Measurements from ENCODE around the gene HAUS3. TPM values are rescaled to one million over a fixed set of nuclear protein-coding genes. Genes with fewer than 3 reads are reported as not detected.

The HAUS3 gene
- total and polyA plus RNA-seq, 2 experiments from 2014 or later = 21.4 to 36.0 TPM

DNA sequence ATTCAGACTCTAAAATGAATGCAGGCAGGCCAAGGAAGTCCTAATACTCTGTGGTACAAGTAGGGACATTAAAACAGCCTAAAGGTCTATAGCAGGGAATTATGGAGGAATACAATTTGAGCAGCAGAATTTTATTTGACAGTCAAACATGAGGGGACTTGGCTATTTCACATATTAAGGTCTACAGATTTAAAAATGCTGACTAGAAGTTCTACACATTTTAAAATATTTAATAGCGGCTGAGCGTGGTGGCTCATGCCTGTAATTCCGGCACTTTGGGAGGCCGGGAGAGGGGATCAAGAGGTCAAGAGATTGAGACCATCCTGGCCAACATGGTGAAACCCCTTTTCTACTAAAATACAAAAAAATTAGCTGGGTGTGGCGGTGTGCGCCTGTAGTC lies 10.8 kb downstream of the HAUS3 start:
- Histone ChIP-seq H4K20me1 (replicated peaks; ENCODE audit: insufficient read depth) (peaks cover 4% of the 10 kb centered on the region; the same call in 1 of the 2 replicates), H3K27me3 (ENCODE audit: insufficient read depth) (no peaks in the 10 kb centered on the region), H3K9me2 (ENCODE audit: insufficient read depth) (no peaks in the 10 kb centered on the region), H3K4me1 (ENCODE audit: insufficient read depth) (no peaks in the 10 kb centered on the region), H3K79me2 (replicated peaks; ENCODE audit: insufficient read depth) (0 out of 2 replicates have a peak, but pooled peaks cover 5% of the 10 kb centered on the region), H2AFZ (no peak overlapping the region), H3K36me3 (ENCODE audit: insufficient read depth) (peaks cover 15% of the 10 kb centered on the region; the same call in 1 of the 2 replicates), H3F3A (replicated peaks; ENCODE audit: low read depth) (no peaks in the 10 kb centered on the region), H3K4me3 (no peak overlapping the region), H3K4me2 (no peak overlapping the region), H3K27ac (ENCODE audit: low read depth) (no peak overlapping the region)
- Mint-ChIP-seq H3K9me3 (no peaks in the 10 kb centered on the region), H3K27me3 (ENCODE audit: insufficient read depth, low read depth, poor library complexity) (no peaks in the 10 kb centered on the region), H3K36me3 (ENCODE audit: low read depth) (peaks cover 9% of the 10 kb centered on the region; the same call in 2 of the 3 replicates), H3K4me3 (no peak overlapping the region), H3K4me1 (peaks cover 5% of the 10 kb centered on the region; the same call in 2 of the 3 replicates), H3K27ac (no peak overlapping the region)
- DNase-seq (ENCODE audit: low spot score) (no peak), ATAC-seq (no peak)
- TF ChIP-seq, protein P1, sequence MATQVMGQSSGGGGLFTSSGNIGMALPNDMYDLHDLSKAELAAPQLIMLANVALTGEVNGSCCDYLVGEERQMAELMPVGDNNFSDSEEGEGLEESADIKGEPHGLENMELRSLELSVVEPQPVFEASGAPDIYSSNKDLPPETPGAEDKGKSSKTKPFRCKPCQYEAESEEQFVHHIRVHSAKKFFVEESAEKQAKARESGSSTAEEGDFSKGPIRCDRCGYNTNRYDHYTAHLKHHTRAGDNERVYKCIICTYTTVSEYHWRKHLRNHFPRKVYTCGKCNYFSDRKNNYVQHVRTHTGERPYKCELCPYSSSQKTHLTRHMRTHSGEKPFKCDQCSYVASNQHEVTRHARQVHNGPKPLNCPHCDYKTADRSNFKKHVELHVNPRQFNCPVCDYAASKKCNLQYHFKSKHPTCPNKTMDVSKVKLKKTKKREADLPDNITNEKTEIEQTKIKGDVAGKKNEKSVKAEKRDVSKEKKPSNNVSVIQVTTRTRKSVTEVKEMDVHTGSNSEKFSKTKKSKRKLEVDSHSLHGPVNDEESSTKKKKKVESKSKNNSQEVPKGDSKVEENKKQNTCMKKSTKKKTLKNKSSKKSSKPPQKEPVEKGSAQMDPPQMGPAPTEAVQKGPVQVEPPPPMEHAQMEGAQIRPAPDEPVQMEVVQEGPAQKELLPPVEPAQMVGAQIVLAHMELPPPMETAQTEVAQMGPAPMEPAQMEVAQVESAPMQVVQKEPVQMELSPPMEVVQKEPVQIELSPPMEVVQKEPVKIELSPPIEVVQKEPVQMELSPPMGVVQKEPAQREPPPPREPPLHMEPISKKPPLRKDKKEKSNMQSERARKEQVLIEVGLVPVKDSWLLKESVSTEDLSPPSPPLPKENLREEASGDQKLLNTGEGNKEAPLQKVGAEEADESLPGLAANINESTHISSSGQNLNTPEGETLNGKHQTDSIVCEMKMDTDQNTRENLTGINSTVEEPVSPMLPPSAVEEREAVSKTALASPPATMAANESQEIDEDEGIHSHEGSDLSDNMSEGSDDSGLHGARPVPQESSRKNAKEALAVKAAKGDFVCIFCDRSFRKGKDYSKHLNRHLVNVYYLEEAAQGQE (IDR thresholded peaks at IDR 0.05; ENCODE audit: unreplicated experiment) = no peak
- TF ChIP-seq STAT1 (IDR thresholded peaks at IDR 0.05; ENCODE audit: unreplicated experiment) (no peak), NANOG (IDR thresholded peaks at IDR 0.05; ENCODE audit: borderline replicate concordance) (no peak), EZH2 (IDR thresholded peaks at IDR 0.05; ENCODE audit: low read depth, unreplicated experiment) (no peak)
- TF ChIP-seq, protein P2, sequence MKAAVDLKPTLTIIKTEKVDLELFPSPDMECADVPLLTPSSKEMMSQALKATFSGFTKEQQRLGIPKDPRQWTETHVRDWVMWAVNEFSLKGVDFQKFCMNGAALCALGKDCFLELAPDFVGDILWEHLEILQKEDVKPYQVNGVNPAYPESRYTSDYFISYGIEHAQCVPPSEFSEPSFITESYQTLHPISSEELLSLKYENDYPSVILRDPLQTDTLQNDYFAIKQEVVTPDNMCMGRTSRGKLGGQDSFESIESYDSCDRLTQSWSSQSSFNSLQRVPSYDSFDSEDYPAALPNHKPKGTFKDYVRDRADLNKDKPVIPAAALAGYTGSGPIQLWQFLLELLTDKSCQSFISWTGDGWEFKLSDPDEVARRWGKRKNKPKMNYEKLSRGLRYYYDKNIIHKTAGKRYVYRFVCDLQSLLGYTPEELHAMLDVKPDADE (IDR thresholded peaks at IDR 0.05) = no peak

DNA sequence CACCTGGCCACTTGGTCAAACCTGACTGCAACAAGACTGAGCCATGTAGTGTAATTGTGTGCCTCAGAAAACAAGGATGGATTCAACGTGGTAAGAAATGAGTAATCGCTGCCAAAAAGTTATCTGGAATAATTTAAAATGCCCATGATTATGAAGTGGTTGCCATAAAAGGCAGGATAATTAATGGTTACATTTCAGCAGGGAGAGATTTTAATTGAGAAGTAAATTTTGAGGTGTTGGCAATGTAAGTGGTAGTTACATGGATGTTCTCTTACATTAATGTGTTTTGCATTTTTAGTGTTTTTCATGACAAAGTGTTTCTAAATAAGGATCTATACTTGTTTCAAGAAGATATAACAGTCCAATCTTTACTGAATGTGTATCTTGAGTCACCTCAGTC lies 15.7 kb downstream of the HAUS3 start:
- H3K9me3 Mint-ChIP-seq = no peaks in the 10 kb centered on the region
- H3K4me3 ChIP-seq = no peak overlapping the region
- ATAC-seq (no peak), DNase-seq (ENCODE audit: low spot score) (no peak)
- TF ChIP-seq CREB1 (CRISPR knock-in tag; IDR thresholded peaks at IDR 0.05; ENCODE audit: low read depth) (no peak), EZH2phosphoT487 (IDR thresholded peaks at IDR 0.05; ENCODE audit: unreplicated experiment) (no peak), POLR2AphosphoS5 (IDR thresholded peaks at IDR 0.05; ENCODE audit: low read depth) (no peak), EZH2 (IDR thresholded peaks at IDR 0.05; ENCODE audit: low read depth, unreplicated experiment) (no peak)
- TF ChIP-seq, protein P1 (IDR thresholded peaks at IDR 0.05; ENCODE audit: unreplicated experiment) = no peak
- H3F3A ChIP-seq (replicated peaks; ENCODE audit: low read depth) = no peaks in the 10 kb centered on the region; the same call in 1 of the 2 replicates
- H3K4me1 ChIP-seq (ENCODE audit: insufficient read depth) = peaks cover 20% of the 10 kb centered on the region
- no peak overlapping the region for H3K4me2 ChIP-seq
- no peak overlapping the region for H2AFZ ChIP-seq
- H3K36me3 Mint-ChIP-seq (ENCODE audit: low read depth) = no peaks in the 10 kb centered on the region; the same call in 2 of the 3 replicates
- no peaks in the 10 kb centered on the region for H3K27me3 ChIP-seq (ENCODE audit: insufficient read depth)
- H3K79me2 ChIP-seq (replicated peaks; ENCODE audit: insufficient read depth) = no peaks in the 10 kb centered on the region
- no peak overlapping the region for H3K4me3 Mint-ChIP-seq
- peaks cover 5% of the 10 kb centered on the region for H3K27me3 Mint-ChIP-seq (ENCODE audit: insufficient read depth, low read depth, poor library complexity)
- H3K27ac Mint-ChIP-seq = no peak overlapping the region; the same call in 1 of the 2 replicates
- peaks cover 4% of the 10 kb centered on the region; the same call in 1 of the 2 replicates for H4K20me1 ChIP-seq (replicated peaks; ENCODE audit: insufficient read depth)
- no peaks in the 10 kb centered on the region for H3K9me2 ChIP-seq (ENCODE audit: insufficient read depth)
- H3K4me1 Mint-ChIP-seq = peaks cover 31% of the 10 kb centered on the region
- H3K36me3 ChIP-seq (ENCODE audit: insufficient read depth) = no peaks in the 10 kb centered on the region
- no peak overlapping the region for H3K27ac ChIP-seq (ENCODE audit: low read depth)
